Stimulated activated naive CD4-positive, alpha-beta T cell (primary cell): ENCODE data around the gene PELI3.
"Not testable (repeated sequence)": the region's sequence is repeated elsewhere in the genome, so short reads cannot be mapped to it uniquely, and the experiment has no call there.

Experiments used
- DNase-seq, 6 experiments: peaks; one replicate each; lab custom pipeline; 2025; lab: John Stamatoyannopoulos, UW

Gene PELI3

DNA sequence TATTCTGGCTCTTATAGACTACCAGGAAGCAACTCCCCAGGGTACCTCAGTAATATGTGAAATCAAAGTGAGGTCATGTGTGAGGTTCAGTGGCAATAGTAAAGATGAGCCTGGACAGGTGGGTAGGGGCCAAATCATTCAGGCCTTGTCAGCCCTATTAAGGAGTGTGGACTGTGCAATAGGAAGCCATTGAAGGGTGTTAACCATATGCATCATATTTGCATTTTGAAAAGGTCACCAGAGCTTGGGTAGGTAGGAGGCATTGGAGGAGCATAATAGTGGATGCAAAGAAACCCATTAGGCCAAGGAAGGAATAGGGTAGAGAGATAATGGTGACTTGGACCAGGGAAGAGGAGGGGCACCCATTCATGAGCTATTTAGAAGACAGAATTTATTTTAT is 19.7 kb upstream of the PELI3 start:
- no peak for DNase-seq

DNA sequence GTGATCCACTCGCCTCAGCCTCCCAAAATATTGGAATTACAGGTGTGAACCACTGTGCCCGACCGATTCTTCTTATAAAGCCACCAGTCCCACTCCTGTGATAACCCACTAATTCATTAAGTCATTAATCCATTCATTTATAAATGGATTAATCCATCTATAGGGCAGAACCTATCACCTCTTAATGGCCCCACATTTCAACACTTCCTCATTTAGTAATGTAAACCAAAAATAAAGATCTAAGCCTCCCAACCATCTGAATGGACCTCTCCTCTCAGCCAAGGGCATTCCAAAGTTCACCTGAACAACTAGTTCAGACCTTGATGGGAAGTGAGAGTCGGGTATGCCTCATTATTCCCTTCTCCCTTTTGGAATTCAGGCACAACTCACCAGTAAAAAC is 18.2 kb upstream of the PELI3 start:
- no peak for DNase-seq

DNA sequence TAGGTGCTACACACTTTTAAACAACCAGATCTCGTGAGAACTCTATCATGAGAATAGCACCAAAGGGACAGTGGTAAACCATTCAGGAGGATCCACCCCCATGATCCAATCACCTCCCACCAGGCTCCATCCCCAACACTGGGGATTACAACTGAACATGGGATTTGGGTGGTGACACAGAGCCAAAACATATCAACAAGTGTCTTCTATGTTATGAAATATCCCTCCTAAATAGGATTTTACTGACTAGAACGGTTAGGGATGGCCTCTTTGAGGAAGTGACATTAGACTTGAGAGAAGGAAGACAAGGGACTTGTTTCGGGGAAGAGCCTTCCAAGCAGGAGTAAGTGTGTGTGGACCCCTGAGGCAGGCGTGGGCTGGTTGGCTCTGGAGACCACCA is 16.1 kb upstream of the PELI3 start:
- DNase-seq, result no peak

GRCh38 chr11:66451663-66452062 is 15.0 kb upstream of the PELI3 start:
- DNase-seq, result no peak

- DNase-seq, result no peak
Observed at GRCh38 chr11:66454247-66454646, 12.5 kb upstream of the PELI3 start.

- no peak for DNase-seq
Observed at GRCh38 chr11:66454828-66455227, 11.9 kb upstream of the PELI3 start.

- DNase-seq, result no peak
Observed at GRCh38 chr11:66457826-66458225, 8.9 kb upstream of the PELI3 start.

- no peak for DNase-seq
Observed at GRCh38 chr11:66459138-66459778, 7.4 kb upstream of the PELI3 start.

- no peak for DNase-seq
Observed at GRCh38 chr11:66462010-66462409, 4.7 kb upstream of the PELI3 start.

- no peak for DNase-seq
Observed at GRCh38 chr11:66462911-66463310, 3.8 kb upstream of the PELI3 start.

- not testable (repeated sequence) for DNase-seq
Observed at GRCh38 chr11:66464116-66464515, 2.6 kb upstream of the PELI3 start.

GRCh38 chr11:66464916-66465315 is 1.8 kb upstream of the PELI3 start:
- no peak for DNase-seq

- no peak for DNase-seq
Observed at GRCh38 chr11:66465373-66466224, 1.1 kb upstream of the PELI3 start.

DNA sequence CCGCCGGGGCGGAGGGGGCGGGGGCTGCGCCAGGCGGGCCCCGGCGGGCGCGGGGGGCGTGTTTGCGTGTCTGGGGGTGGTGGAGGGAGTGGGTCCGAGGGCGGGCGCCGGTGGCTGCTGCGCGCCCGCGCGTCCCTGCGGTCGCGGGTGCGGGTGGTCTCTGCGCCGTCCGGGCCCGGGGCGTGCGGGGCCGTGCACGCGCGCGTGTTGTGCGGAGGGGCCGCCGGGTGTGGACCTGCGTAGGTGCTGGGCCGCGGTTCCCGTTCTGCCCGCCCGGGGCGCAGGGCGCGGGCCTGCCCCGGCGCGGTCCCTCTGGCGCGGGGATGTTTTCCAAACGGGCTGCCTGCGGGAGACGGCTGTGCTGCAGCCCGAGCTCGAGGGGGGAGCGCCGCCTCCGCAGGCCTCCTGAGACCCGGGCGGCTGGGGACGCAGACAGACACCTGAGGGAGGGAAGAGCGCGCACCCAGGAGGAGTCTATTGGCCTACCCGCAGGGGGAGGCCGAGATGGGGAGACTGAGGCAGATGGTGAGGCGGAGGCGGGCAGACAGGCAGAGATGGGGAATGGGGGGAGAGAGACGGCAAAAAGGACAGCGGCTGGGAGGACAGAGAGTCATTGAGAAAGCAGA is 442 bp downstream of the PELI3 start:
- DNase-seq, result peak in 1 of 6 experiments; percentile 76

DNA sequence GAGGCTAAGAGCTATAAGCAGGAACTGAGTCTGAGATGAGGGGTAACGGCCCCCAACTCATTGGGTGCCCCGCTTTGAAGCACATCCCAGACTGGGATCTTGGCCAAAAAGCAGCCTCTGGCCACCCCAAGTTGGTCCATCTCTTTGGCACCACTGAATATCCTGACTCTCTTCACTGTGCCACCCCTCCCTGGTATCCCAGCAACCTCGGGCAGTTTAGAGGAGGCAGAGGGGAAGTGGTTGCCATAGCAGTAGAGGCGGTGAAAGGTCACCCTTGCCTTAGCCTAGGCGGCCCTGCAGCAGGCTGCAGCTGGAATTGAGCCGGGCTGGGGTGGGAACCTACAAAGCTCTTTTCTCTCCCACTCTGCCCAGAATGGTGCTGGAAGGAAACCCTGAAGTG is 1.1 kb downstream of the PELI3 start:
- DNase-seq, result peak in 1 of 6 experiments; percentile 5

GRCh38 chr11:66468691-66469090 is 2.0 kb downstream of the PELI3 start:
- DNase-seq, result no peak

DNA sequence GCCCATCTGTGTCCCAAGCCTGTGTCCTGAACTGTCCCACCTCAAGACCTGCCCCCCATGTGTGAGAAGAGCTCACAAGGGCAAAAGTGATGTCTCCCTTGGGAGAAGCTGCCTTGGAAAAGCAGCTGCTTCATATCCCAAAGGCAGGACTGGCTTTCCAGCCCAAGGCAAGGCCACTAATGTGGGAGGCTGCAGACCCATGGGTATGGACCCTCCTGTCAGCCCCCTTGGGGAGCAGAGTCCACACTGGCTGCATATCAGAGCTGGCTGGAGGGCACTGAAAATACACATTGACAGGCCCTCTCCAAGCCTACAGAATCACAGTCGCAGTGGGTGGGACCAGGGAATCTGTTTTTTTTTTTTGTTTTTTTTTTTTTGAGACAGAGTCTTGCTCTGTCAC is 2.7 kb downstream of the PELI3 start:
- DNase-seq, result no peak

DNA sequence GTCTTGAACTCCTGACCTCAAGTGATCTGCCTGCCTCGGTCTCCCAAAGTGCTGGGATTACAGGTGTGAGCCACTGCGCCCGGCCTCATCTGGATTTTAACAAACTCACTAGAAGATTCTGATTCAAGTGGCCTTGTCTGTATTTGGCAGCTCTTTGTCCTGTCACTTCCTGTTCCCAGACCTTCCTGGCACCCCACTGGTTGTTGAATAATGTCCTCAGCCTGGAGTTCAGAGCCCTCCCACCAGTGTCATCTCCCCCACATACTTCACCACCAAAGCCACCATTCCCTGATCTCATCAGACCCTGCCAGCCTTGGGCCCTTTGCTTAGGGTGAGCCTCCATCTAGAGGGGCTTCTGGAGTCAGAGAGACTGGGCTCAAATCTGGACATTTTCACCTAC is 3.3 kb downstream of the PELI3 start:
- DNase-seq, result no peak

DNA sequence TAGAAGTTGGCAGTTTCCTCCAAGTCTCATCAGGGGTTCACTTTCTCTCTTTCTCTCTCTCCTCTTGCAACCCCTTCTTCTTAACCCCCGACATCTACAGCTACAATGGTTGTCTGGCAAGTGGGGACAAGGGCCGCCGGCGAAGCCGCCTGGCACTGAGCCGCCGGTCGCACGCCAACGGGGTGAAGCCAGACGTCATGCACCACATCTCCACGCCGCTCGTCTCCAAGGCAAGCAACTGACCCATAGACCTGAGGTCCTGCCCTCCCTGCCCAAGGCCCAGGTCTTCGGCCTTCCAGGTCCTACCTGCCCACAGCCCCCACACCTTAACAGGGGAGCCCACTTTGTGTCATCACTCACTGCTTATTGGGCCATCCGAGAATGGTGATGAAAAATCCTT is 4.4 kb downstream of the PELI3 start:
- no peak for DNase-seq

DNA sequence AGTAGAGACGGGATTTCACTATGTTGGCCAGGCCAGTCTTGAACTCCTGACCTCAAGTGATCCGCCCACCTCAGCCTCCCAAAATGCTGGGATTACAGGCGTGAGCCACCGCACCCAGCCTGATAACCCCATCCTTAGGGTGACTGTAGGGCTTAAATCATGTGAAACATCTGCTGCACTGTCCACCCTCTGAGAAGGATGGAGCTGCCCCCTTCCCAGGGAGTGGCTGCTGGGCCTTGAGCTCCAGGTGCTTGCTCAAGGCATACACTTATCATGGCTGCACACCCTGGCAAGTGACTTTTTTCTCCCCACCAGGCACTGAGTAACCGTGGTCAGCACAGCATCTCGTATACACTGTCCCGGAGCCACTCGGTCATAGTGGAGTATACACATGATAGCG is 5.3 kb downstream of the PELI3 start:
- no peak for DNase-seq

DNA sequence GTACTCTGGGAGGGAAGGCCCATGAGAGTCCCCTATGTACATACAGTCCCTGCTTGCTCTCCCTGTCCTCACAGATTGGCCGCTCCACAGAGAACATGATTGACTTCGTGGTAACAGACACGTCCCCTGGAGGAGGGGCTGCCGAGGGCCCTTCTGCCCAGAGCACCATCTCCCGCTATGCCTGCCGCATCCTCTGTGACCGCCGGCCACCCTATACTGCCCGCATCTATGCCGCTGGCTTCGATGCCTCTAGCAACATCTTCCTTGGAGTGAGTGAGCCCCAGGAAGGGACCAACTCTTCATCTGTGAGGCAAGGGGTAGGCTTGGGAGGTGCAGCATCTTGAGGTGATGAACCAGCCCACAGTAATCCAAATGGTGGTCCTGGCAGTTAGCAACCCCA is 6.5 kb downstream of the PELI3 start:
- no peak for DNase-seq

DNA sequence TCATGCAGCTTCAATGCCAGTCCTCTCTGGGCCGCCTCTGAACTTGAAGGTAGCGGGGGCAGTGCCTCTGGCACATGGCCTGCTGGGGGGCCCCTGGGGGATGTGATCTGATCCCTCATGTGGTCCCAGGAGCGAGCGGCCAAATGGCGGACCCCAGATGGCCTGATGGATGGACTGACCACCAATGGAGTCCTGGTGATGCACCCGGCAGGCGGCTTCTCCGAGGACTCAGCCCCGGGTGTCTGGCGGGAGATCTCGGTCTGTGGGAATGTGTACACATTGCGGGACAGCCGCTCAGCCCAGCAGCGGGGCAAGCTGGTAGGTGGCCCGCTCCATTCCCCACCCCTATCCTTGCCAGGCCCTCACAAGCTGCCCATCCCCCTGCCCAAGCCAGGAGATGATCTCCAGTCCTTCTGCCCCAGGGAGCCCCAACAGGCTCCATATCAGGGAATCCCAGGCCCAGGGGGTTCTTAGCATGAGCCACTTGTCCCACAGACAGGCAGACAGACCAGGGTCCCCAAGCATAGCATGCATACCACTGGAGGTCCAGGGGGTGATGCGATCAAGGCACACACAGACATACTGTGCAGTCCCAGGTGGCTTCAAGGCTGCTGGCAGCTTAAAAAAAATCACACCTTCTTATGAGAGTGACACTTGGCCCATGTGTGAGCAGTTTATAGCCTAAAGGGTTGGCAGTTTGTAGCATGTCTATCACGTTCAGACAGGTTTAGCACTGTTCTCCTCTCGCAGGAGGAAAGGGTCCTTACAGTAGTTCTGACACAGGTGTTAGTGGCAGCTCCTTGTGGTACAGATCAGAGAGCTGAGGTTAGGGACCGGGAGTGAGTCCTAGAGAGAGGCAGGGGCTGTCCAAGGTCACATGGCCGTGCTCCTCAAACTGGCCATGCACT is 7.2 kb downstream of the PELI3 start:
- DNase-seq, result no peak
